Tongue (tissue), 2 donors: ENCODE data around the gene PMEPA1. TPM values are rescaled to one million over a fixed set of nuclear protein-coding genes. Genes with fewer than 3 reads are reported as not detected.

ENCODE experiments used
- DNase-seq: peaks from one replicate; pipeline ENCODE4 v3.0.0-alpha.2; 2015
- total RNA-seq: library from RNA; depleted of rRNA; stranded (reverse); fragments of >200 nt; gene quantifications from one replicate; pipeline ENCODE4 v1.2.3, GENCODE V29; 2014

Gene PMEPA1
- 12.1 TPM for total RNA-seq

DNA sequence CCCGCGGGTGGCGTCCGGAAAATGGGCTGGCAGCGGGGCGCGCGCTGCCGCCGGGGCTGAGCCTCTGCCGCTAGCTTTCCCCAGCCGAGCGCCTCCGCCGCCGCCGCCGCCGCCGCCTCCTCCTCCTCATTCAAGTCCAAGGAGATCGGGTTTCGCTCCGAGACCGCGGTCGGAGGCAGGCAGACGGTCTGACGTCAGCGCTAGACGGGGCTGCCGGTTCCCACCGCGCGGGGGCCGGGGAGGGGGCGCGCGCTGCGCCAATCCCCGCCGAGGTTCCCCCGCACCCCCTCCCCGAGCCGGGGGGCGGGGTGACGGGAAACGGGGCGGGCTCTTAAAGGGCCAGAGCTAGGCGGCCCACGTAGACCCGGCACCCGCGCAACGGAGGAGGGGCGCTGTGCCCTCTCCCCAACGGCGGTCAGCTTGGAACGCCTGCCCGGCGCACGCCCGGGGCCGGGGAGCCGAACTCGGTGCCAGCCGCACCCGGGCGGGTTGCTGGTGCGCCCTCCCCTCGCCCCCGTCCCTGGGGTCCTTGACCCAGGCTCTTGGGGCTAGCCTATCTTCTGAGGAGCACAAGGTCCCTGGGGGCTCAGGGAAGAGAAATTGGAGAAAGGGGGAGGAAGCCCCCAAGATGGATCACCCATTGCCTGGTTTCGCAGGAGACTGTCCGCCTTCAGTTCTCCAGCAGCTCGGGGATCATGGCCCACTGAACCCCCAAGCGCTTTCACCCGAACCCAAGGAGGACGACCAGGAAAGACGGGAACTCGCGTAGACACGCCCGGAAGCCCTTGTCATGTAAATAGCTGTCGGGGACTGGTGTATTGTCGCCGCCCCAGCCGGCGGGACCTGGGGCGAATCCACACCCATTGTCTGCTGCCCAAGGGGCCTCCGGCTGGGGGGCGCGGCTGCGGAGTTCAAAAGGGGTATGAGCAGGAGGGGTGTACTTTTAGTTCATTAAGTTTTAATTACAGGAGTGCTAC, at the start of gene PMEPA1:
PMEPA1 (minus strand) TSS at position 193 of the 977 bp plus-strand sequence. CDS start 433 bp downstream, outside the sequence.
- peak; percentile 98 for DNase-seq

- no peak for DNase-seq
Observed at GRCh38 chr20:57757767-57758166, 48.0 kb upstream of the PMEPA1 start.

GRCh38 chr20:57756921-57757320, 47.1 kb upstream of the PMEPA1 start:
- DNase-seq, result no peak

- DNase-seq, result no peak
Observed at GRCh38 chr20:57756213-57756612, 46.4 kb upstream of the PMEPA1 start.

DNA sequence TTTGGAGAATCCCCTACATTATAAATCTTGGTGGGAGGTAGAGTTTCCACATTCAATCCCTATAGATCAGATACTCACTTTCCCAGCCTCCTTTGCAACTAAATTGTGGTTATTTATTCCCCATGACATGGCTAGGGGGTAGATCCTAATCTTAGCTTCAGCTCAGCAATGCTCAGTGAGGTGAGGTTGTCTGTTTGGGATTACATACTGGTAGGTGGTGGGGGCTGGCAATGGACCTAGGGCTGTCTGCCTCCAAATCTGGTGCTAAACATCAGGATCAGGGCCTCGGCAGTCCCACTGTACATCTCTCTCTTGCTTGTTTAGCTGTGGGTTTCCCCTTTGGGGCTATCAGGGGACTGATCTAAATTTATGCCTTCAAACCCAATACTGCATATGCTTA, 45.8 kb upstream of the PMEPA1 start:
- DNase-seq, result no peak

DNA sequence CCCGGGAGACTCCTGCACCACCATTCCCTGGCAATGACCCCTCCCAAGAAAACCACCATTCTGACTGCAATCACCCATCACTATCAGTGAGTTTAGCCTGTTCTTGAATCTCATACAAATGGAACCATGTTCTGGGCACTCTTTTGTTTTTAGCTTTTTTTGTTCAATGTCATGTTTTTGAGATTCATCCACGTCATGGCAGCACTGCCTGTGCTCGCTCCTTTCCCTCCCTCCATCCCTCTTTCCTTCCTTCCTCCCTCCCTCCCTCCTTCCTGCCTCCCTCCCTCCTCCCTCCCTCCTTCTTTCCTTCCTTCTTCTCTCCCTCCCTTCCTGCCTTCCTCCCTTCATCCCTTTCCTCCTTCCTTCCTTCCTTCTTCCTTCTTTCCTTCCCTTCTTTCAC, 44.4 kb upstream of the PMEPA1 start:
- no peak for DNase-seq

GRCh38 chr20:57753332-57754164, 43.7 kb upstream of the PMEPA1 start:
- DNase-seq, result peak; percentile 54

DNA sequence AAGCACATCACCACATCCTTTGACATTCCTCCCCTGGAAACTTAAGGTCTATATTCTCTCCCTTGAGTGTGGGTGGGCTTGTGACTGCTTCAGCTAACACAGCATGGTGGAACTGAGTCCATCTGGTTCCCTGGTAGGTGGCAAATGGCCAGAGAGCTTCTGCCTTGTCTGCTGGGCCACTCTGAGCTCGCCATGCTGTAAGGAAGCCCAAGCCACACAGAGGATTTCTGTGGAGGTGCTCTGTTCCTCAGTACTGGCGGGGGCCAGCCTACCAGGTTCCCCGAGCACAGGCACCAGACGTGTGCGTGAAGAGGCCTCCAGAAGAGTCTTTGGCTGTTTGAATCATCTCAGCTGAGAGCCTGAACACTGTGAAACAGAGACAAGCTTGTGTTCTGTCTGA, 41.6 kb upstream of the PMEPA1 start:
- no peak for DNase-seq

GRCh38 chr20:57749869-57750268, 40.1 kb upstream of the PMEPA1 start:
- DNase-seq, result no peak

DNA sequence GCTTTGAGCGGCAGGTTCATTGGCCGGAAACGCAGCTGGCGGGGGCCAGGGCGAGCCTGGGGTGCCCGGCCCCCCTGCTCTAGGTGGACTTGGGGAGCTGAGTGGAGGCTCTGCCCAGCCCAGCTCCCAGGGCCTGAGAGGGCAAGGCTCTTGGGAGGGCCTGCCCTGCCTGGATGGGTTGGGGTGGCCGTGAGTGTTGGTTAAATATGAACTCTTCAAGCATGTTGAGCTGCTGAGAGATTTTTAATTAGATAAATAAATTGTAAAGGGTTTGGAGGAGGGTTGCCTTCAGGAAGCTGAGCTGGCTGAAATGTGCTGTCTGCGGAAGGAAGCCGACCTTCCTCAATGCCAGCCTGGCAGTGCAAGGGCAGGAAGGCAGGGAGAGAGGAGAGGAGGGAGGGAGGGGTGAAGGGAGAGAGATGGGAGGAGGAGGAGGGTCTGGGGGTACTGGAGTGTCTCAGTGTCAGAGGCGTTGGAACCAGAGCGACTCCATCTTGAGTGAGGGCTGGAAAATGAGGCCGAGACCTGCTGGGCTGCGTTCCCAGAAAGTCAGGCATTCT, 39.4 kb upstream of the PMEPA1 start:
- DNase-seq, result no peak

- peak; percentile 90 for DNase-seq
Observed at GRCh38 chr20:57748601-57749130, 38.9 kb upstream of the PMEPA1 start.

DNA sequence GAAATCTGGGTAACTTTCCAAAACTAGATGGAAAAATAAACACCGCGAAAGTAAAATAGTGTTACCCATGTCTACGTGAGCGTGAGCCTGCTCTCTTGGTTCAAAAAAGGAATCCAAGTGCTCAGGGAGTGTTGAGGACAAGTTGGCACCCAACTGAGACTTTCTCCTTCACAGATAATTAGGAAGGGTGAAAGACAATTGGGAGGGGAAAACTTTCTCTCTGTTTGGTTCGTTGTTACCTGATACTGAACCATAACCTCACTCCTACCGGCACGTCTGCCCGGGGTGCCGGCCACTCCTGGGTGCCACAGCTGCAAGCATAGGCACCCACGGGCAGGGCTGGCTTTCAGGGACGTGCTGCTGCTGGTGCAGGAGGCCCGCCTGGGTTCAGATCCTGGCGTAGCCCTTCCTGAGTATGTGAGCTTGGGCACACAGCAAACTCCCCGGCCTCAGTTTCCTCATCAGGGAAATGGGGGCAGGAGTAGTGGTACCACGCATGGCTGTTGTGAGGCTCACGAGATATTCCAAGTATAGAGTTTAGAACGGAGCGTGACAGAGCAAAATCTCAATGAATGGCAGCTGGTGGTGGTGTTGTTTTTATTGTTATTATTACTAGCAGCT, 38.2 kb upstream of the PMEPA1 start:
- no peak for DNase-seq

DNA sequence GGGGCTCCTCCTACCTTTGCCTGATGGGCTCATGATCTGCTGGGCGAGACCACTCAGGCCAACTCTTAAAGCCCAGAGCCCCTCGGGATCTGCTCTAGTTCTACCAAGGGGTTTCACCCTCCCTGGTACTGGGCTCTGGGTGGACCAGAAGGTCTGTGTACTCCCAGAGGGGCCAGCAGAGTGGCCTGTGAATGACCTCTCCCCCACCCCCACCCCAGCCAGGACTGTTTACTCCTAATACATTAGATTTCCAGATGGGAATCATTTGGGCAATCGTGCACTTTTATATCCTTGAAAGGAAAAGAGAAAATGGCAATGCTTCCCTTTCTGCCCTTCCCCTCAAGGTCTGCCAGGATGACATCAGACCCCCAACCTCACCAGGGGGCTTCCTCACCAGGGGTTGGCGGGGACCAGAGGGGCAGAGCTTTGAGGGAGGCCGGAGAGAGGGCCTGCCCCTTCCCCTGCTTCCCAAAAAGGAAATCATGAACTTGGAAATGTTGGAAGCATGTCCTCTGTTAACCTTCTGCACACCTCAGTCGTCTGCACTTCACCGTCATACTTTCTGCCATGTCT, 37.1 kb upstream of the PMEPA1 start:
- no peak for DNase-seq

- no peak for DNase-seq
Observed at GRCh38 chr20:57746201-57746600, 36.4 kb upstream of the PMEPA1 start.

DNA sequence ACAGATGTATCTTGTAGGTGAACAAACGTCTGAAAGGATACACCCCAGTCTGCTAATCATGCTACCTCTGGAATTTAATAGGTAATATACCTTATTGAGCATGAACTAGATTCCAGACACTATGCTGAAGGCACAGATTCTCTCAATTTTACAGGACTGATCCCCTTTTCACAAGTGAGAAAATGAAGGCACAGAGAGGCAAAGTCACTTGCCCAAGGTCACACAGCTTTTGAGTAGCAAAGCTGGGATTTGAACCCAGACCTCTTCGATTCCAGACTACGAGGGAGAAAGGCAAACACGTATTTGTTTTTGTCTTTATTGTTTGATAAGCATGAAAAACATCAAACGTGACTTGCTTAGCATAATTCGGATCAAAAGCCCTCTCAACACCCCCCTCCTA, 34.4 kb upstream of the PMEPA1 start:
- DNase-seq, result no peak

DNA sequence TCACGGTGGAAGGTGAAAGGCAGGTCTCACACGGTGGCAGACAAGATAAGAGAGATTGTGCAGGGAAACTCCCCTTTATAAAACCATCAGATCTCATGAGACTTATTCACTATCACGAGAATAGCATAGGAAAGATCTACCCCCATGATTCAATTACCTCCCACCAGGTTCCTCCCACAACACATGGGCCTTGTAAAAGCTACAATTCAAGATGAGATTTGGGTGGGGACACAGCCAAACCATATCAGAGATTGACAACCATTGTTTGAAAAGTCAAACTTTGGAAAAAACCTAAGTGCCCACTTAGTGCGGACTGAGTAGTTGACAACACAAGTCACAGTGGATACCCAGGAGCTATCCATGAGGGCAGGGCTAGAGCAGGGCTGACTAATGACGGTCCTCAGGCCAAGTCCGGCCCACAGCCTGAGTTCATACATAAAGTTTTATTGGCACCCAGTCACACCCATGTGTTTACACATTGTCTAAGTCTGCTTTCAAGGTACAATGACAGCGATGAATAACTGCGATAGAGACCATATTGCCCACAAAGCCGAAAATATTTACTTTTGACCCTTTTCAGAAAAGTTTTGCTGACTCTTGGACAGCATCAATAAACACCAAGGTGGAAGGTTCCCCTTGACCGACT, 33.8 kb upstream of the PMEPA1 start:
- no peak for DNase-seq

DNA sequence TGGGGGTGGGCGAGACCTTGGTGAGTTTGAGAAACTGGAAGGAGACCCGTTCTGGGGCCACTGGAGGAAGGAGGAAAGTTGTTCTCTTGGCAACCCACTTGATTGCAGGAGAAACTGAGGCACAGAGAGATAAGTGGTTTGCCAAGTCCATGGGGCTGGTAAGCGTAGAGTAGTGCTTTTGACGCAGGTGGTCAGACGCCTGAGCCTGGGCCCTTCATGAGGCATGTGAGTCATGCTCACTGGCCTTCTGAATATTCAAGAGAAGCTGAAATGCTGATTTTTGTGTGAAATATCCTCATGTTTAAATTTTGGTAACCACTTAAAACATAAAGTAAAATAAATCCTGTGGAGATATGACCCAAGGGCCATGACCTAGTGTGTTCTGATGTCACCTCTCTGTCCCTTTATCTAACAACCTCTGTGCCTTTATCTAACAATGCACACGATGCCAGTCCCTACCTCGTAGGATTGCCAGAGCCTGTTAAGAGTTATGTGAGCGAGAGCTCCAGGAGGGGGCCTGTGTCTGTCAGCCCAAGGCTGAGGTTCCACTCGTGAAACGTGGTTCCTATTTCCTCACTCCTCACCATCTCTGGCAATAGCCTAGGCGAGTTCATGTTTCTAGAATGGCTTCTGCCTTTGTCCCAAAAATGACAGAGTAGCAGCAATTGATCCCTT, 32.8 kb upstream of the PMEPA1 start:
- DNase-seq, result no peak

DNA sequence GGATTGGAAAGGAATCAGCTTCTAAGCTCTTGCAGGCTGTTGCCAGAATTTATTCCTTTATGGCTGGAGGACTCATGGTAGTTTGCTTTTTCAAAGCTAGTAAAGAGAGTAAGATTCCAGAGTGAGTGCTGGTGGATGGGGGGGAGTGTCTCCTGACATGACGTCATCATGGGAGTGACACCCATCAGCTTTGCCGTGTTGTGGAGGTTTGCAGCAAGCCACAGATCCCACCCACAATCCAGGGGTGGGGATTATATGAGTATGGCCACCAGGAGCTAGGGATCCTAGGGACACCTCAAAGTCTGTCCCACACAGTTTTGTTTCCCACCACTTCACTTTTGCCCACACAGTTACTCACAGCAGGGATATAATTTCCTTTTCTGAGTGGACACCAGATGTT, 28.7 kb upstream of the PMEPA1 start:
- DNase-seq, result no peak

GRCh38 chr20:57738053-57738452, 28.2 kb upstream of the PMEPA1 start:
- no peak for DNase-seq

GRCh38 chr20:57737349-57737748, 27.5 kb upstream of the PMEPA1 start:
- DNase-seq, result no peak
